ENCODE data around the gene OR8G5. TPM values are rescaled to one million over a fixed set of nuclear protein-coding genes. Genes with fewer than 3 reads are reported as not detected.
"Not testable (repeated sequence)": the region's sequence is repeated elsewhere in the genome, so short reads cannot be mapped to it uniquely, and the experiment has no call there.

The OR8G5 gene, protein sequence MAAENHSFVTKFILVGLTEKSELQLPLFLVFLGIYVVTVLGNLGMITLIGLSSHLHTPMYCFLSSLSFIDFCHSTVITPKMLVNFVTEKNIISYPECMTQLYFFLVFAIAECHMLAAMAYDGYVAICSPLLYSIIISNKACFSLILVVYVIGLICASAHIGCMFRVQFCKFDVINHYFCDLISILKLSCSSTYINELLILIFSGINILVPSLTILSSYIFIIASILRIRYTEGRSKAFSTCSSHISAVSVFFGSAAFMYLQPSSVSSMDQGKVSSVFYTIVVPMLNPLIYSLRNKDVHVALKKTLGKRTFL
- not detected for polyA plus RNA-seq (ENCODE audit: insufficient read length in 3 of 3)

DNA sequence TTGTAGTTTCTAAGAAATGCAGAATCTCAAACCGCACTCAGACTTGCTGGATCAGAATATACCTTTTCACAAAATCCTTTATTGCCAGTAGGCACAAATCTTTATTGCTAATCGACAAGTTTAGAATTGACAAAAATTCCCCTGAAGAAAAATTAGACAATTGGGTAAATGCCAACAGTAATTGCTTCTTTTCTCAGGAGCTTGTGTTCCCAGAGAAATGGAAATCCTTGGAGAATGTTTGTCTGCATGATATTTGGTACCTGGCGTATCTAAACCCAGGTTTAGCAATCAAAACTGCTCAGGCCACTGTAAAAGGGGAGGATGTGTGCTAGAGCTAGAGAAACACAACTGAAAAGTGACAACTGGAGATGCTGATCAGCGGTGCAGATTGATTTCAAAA, at the start of gene OR8G5:
Gene OR8G5, plus strand, starts transcription at position 301 of the 400 bp plus-strand sequence. CDS start 8,556 bp downstream, outside the sequence.
- no peak for DNase-seq (ENCODE audit: low read depth in 3 of 3, low spot score in 2 of 3)

DNA sequence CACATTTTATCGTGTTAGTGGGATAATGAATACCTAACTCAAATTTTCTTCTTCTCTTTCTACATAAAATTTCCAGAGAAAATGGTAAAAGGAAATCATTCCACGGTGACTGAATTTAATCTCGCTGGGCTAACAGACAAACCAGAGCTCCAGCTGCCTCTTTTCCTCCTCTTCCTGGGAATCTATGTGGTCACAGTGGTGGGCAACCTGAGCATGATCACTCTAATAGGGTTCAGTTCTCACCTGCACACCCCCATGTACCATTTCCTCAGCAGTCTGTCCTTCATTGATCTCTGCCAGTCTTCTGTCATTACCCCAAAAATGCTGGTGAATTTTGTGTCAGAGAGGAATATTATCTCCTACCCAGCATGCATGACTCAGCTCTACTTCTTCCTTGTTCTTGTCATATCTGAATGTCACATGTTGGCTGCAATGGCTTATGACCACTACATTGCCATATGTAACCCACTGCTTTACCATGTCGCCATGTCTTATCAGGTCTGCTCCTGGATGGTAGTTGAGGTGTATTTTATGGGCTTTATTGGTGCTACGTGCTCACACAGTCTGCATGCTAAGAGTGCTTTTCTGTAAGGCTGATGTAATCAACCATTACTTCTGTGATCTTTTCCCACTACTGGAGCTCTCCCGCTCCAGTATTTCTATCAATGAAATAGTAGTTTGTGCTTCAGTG, 48.9 kb upstream of the OR8G5 start:
- no peak for DNase-seq (ENCODE audit: low read depth in 3 of 3, low spot score in 2 of 3)

DNA sequence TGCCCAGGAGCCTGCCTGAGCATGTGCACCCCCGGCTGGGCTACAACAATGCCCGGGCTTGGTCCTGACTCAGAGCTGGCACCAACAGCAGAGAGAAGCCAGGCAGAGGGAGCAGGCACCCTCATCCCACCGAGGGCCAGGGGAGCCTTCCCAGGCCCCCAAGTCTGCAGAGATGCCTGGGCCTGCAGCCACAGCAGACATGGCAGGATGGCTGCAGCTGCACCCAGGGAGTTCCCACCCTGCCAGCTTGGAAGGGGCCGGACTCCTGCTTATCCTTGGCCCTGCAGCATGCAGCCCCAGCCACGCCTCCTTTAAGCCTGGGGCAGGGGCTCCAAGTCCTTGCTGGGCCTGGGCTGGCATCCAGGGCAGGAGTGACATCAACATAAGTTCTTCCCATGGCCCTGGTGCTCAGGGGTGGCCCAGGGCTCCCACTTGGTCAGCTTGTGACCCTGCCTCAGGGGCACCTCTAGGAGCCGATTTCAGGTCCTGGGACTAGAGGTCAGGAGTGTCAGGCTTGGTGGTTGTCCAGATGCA, 46.3 kb upstream of the OR8G5 start:
- DNase-seq (ENCODE audit: low read depth in 3 of 3, low spot score in 2 of 3), result no peak

DNA sequence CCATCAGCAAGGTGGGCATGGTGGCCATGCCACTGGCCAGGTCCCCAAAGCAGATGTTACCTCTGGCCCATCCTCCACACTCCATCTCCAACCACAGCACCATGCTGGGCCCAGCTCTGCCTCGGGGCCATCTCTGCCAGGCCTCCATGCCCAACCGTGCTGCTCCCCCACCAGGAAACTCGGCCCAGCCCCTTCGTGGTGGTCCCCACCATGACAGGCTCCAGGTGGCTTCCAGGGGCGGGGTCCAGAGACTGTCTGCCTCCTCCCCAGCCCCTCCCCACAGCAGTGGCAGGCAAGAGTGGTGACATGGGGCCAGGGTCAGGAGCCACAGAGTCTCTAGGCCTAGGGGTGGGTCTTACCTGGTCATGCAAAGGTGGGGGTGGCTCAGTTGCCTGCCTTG, 45.8 kb upstream of the OR8G5 start:
- no peak for DNase-seq (ENCODE audit: low read depth in 3 of 3, low spot score in 2 of 3)

DNA sequence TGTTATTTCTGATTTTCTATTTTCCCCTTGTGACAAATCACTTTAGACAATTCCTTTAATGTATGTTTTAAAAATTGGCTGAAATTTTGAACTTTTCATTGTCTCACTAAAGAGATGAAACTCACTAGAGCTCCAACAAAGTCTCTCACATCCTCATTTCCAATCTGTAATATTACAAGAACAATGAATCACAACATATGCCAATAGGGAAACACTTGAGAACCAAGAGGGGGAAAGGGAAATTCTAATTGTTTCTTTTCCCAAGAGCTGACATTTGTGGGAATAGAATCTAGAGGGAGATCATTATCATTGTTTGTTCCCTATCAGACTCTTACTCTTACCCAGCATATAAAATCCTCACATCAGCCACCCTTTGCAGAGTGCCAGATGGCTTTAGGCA, 44.9 kb upstream of the OR8G5 start:
- DNase-seq (ENCODE audit: low read depth in 3 of 3, low spot score in 2 of 3), result no peak

DNA sequence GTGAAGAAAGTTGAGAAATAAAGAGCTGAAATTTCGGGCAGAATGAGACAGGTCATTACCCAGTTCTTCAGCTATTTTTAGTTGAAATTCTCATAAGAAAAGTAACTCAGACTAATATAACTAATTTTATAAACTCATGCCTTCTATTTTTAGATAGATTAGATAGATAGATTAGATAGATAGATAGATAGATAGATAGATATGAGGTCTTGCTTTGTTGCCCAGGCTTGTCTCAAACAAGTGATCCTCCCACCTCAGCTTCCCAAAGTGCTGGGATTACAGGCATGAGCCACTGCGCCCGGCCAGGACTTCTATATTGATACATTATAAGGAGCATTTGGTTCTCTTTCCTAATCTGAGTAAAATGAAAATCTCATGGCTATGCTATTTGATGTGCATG, 42.1 kb upstream of the OR8G5 start:
- DNase-seq (ENCODE audit: low read depth in 3 of 3, low spot score in 2 of 3), result no peak

DNA sequence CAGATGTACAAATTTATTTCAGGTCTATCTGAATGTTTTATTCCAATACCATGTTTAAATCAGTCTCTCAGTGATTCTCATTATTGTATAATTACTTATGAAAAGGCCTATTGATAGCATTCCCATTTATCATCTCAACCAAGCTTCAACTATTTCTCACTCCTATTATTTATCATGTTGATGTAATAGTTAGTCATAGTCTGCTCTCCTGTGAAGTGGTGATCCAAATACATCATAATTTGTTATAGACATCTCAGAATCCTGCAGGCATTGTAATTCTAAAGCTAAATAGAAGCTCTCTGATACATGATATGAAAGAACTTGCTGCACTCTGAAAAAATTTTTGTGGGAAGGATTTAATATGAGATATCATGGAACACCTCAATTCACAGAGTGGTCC, 37.0 kb upstream of the OR8G5 start:
- DNase-seq (ENCODE audit: low read depth in 3 of 3, low spot score in 2 of 3), result no peak

DNA sequence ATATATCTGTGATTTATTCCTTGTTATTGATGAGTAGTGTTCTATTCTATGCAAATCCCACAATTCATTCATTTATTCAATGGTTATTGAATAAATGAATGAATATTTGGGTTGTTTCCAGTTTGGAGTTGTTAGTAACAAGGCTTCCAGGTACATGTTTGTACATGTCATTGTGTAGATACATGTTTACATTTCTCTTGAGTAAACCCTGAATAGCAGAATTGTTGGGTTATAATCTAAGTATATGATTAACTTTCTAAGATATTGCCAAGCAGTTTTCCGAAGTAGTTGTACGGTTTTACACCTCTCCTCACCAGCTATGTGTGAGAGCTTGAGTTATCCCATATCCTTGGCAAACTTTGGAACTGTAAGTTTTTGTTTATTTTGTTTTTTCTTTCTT, 33.8 kb upstream of the OR8G5 start:
- DNase-seq (ENCODE audit: low read depth in 3 of 3, low spot score in 2 of 3), result no peak

DNA sequence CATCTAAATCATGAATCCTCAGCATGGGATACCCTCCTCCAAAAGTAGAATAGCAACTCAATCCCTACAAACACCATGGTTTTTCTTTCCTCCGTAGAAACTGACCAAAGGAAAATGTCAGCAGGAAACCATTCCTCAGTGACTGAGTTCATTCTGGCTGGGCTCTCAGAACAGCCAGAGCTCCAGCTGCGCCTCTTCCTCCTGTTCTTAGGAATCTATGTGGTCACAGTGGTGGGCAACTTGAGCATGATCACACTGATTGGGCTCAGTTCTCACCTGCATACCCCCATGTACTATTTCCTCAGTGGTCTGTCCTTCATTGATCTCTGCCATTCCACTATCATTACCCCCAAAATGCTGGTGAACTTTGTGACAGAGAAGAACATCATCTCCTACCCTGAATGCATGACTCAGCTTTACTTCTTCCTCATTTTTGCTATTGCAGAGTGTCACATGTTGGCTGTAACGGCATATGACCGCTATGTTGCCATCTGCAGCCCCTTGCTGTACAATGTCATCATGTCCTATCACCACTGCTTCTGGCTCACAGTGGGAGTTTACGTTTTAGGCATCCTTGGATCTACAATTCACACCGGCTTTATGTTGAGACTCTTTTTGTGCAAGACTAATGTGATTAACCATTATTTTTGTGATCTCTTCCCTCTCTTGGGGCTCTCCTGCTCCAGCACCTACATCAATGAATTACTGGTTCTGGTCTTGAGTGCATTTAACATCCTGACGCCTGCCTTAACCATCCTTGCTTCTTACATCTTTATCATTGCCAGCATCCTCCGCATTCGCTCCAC, 31.4 kb upstream of the OR8G5 start:
- not testable (repeated sequence) for DNase-seq (ENCODE audit: low read depth in 3 of 3, low spot score in 2 of 3)

DNA sequence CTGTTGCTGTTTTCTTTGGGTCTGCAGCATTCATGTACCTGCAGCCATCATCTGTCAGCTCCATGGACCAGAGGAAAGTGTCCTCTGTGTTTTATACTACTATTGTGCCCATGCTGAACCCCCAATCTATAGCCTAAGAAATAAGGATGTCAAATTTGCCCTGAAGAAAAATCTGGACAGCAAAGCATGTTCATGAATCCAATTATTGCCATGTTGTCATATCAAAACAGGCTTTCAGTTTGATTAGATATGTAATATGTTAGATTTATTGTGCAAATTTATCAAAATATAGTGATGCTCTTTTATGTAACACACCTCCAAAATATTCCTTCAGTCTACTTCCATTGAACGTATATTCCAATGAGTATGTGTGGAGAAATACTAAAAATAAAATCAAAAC, 30.7 kb upstream of the OR8G5 start:
- DNase-seq (ENCODE audit: low read depth in 3 of 3, low spot score in 2 of 3), result no peak

DNA sequence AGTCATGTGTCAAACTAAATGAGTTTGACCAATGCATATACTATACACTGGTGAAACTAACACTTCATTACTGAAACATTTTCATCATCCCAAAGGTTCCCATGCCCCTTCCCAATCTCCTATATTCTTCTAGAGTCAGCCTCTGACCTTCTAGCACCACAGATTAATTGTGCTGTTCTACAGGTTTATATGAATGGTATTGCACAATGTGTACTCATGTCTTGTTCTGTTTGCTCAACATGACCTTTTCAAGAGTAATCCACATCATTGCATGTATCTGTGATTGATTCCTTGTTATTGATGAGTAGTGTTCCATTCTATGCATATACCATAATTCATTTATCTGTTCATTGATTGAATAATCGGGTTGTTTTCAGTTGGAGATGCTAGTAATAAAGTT, 22.8 kb upstream of the OR8G5 start:
- no peak for DNase-seq (ENCODE audit: low read depth in 3 of 3, low spot score in 2 of 3)

DNA sequence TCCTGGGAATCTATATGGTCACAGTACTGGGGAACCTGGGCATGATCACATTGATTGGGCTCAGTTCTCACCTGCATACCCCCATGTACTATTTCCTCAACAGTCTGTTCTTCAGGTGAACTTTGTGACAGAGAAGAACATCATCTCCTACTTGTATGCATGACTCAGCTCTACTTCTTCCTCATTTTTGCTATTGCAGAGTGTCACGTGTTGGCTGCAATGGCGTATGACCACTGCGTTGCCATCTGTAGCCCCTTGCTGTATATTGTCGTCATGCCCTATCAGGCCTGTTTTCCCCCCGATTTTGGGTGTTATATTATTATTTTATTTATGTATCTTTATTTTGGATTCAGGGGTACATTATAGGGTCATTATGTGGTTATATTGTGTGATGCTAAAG, 17.7 kb upstream of the OR8G5 start:
- no peak for DNase-seq (ENCODE audit: low read depth in 3 of 3, low spot score in 2 of 3)

DNA sequence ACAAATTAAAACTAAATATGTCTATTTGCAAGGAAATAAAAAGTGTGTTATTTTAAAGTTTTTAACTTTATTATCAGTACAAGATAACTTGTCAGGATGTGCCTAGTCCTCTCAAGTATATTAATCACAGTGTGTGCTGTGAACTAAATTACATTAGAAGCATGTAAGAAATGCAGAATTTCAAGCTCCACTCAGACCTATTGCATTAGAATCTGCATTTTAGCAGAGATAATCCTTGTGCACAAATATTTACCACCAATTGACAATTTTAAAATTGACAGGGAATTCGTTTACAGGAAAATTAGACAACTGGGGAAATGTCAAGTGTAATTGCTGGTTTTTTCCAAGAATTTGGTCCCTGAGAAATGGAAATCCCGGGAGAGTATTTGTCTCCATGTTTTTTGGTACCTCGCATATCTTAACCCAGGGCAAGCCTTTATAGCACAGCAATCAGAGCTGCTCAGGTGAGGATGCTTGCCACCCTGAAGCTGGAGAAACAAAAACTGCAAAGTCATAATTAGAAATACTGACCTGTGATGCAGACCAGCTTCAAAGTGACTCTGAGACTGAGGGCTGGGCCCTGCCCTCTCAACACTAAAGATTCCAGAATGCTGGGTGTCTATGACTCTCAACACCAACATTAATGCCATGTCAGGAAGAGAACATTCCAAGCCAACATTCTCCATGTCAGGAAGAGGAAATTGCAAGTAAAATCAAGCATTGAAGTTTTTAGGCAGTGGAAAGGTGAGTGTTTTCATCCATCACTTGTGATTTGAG, 15.4 kb upstream of the OR8G5 start, which contains the start of gene OR8G1:
Gene OR8G1, plus strand, starts transcription at position 475 of the 777 bp plus-strand sequence. CDS start 8,581 bp downstream, outside the sequence.
- no peak for DNase-seq (ENCODE audit: low read depth in 3 of 3, low spot score in 2 of 3)

DNA sequence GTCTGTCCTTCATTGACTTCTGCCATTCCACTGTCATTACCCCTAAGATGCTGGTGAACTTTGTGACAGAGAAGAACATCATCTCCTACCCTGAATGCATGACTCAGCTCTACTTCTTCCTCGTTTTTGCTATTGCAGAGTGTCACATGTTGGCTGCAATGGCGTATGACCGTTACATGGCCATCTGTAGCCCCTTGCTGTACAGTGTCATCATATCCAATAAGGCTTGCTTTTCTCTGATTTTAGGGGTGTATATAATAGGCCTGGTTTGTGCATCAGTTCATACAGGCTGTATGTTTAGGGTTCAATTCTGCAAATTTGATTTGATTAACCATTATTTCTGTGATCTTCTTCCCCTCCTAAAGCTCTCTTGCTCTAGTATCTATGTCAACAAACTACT, 6.3 kb upstream of the OR8G5 start:
- not testable (repeated sequence) for DNase-seq (ENCODE audit: low read depth in 3 of 3, low spot score in 2 of 3)

DNA sequence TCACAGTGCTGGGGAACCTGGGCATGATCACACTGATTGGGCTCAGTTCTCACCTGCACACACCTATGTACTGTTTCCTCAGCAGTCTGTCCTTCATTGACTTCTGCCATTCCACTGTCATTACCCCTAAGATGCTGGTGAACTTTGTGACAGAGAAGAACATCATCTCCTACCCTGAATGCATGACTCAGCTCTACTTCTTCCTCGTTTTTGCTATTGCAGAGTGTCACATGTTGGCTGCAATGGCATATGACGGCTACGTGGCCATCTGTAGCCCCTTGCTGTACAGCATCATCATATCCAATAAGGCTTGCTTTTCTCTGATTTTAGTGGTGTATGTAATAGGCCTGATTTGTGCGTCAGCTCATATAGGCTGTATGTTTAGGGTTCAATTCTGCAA, 8.9 kb downstream of the OR8G5 start:
- DNase-seq (ENCODE audit: low read depth in 3 of 3, low spot score in 2 of 3), result not testable (repeated sequence)

DNA sequence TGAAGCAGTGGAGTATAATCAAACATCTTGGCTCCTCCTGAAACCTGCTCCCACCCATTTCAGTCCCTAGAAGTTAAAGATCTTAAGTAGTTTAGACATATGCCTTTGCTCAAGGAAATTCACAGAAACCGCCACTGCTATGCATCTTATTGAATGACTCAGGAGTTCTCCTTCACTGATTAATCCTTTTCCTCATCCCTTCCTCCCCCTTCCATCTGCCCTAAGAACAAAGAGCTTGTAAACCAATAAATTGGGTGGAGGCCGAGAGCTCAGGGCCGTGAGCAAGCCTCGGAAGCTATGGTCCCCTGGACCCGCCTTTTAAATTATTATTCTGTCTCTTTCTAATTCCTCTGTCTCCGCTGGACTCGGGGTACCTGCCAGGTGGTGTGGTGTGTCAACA, 14.7 kb downstream of the OR8G5 start:
- DNase-seq (ENCODE audit: low read depth in 3 of 3, low spot score in 2 of 3), result not testable (repeated sequence)

DNA sequence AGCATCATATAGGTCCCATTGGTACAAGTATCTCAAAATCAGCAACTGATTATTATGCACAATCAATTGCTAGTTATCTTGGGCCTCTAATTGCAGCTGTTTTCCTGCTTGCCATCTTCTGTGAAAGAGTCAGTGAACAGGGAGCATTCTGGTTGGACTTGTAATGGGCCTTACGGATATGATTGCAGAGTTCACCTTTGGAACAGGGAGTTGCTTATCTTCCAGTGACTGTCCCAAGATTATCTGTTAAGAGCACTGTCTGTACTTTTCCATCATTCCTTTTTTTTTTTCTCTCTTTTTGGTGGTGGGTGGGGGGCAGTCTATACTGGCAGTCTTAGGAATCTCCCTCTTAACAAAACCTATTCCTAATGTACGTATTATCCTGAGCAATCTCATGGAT, 17.8 kb downstream of the OR8G5 start:
- no peak for DNase-seq (ENCODE audit: low read depth in 3 of 3, low spot score in 2 of 3)

DNA sequence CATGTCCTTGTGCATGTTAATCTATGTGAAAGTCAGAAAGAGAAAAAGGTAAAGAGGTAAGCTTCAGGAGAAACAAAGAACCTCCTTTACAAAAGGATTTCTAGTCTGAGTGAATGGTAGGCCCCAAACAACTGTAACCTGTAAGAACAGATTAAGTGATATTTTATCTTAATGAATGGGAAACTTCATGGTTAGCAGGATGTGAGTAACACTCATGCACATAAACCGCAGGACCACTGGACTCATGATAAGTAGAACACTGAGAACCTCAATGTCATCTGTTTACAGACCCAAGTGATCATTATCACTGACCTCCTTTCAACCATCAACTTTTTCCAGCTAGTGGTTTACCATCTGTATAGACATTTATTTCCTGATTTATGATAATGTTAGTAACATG, 19.9 kb downstream of the OR8G5 start:
- DNase-seq (ENCODE audit: low read depth in 3 of 3, low spot score in 2 of 3), result no peak

DNA sequence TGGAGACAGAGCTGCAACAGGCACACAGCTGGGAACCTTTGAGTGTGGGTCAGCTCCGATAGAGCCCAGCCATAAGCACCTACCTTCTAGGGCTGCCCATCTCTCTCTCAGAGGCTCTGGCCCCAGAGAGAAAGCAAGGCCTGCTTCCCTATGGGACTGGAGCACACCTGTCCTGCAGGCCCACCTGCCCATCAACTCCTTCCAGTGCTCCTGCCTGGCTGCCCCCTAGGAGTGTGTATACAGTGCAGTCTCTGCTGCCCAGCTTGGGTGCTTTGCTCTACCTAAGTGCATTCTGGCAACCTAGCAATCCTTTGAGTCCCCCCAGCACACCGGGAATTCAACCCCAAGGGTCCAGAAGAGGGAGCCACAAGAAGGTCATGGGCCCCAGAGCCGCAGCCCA, 21.0 kb downstream of the OR8G5 start:
- no peak for DNase-seq (ENCODE audit: low read depth in 3 of 3, low spot score in 2 of 3)

DNA sequence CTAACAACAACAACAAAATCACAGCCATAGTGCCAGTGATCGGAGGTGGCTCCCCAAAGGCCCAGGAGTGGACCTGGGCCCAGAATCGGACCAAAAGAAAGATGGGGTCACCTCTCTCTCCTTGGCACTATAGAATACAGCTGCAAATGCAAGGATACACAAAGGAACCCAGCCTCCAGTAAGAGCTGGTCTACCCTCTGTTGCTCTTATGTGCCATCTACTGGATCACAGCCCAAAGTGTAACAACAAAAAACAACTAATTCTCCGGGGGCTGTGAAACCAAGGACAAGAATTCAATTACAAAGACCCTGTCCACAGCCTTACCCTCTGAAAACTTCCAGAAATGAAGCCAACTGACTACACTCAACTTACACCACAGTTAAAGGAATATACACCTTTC, 21.6 kb downstream of the OR8G5 start:
- no peak for DNase-seq (ENCODE audit: low read depth in 3 of 3, low spot score in 2 of 3)
